GM12878 (cell line): Measurements from ENCODE around the gene PUM2.

Experiments used
- POLR2A ChIP-seq: IDR thresholded peaks from 2 replicates; pipeline ENCODE4 v1.6.1; 2011; ENCODE audit warnings: low read depth, mild to moderate bottlenecking, low read length
- SIX5 ChIP-seq: IDR thresholded peaks from 2 replicates; pipeline ENCODE4 v1.6.1; 2011; ENCODE audit warnings: mild to moderate bottlenecking, low read depth, low read length, moderate library complexity; ENCODE audit not compliant: severe bottlenecking
- SREBF2 ChIP-seq: IDR thresholded peaks from 2 replicates; pipeline ENCODE4 v1.6.1; 2012; ENCODE audit warnings: mild to moderate bottlenecking, low read length
- ZBTB11 ChIP-seq: fragments of 450-650 bp; formaldehyde crosslinking; IDR thresholded peaks from 2 replicates; pipeline ENCODE4 v1.5.0; 2022; ENCODE audit warnings: mild to moderate bottlenecking, missing genetic modification characterization

- TF ChIP-seq SREBF2: no peak
- TF ChIP-seq SIX5: no peak
- TF ChIP-seq ZBTB11 (CRISPR knock-in tag): no peak
- no peak for TF ChIP-seq POLR2A
Measured at GRCh38 chr2:20381457-20381856, 30.8 kb upstream of the PUM2 start.
